Neuronal stem cell (in vitro differentiated cells): ENCODE results near the gene TFE3.

Experiments used
- DNase-seq: peaks from one replicate; pipeline ENCODE4 v3.0.0-alpha.2; 2013; ENCODE audit warnings: low spot score
- H2AFZ ChIP-seq: one replicate; pipeline ENCODE4 v1.6.1; 2013; ENCODE audit warnings: mild to moderate bottlenecking, low read length, inconsistent platforms
- H2AK5ac ChIP-seq: 2 replicates; pipeline ENCODE4 v1.6.1; 2013; ENCODE audit warnings: low read depth, mild to moderate bottlenecking, inconsistent platforms, low read length, moderate library complexity, mixed read lengths
- H2BK120ac ChIP-seq: 2 replicates; pipeline ENCODE4 v1.6.1; 2013; ENCODE audit warnings: low read depth, mild to moderate bottlenecking, inconsistent platforms, low read length, moderate library complexity, mixed read lengths
- H2BK12ac ChIP-seq: one replicate; pipeline ENCODE4 v1.6.1; 2013; ENCODE audit warnings: low read length, inconsistent platforms
- H2BK15ac ChIP-seq: 2 replicates; pipeline ENCODE4 v1.6.1; 2013; ENCODE audit warnings: mild to moderate bottlenecking, low read length, inconsistent platforms, mixed read lengths
- H2BK5ac ChIP-seq: one replicate; pipeline ENCODE4 v1.6.1; 2013; ENCODE audit warnings: inconsistent platforms, mild to moderate bottlenecking, low read length, moderate library complexity
- H3K14ac ChIP-seq: one replicate; pipeline ENCODE4 v1.6.1; 2013; ENCODE audit warnings: low read length, inconsistent platforms
- H3K18ac ChIP-seq: 2 replicates; pipeline ENCODE4 v1.6.1; 2013; ENCODE audit warnings: low read length, inconsistent platforms
- H3K23ac ChIP-seq: 2 replicates; pipeline ENCODE4 v1.6.1; 2013; ENCODE audit warnings: low read depth, mild to moderate bottlenecking, mixed read lengths, low read length, inconsistent platforms; ENCODE audit not compliant: poor library complexity
- H3K27ac ChIP-seq: replicated peaks from 3 replicates; pipeline ENCODE4 v1.5.1; 2013; ENCODE audit warnings: low read length, inconsistent platforms
- H3K27me3 ChIP-seq, 3 experiments: 2 replicates each; pipeline ENCODE4 v1.6.1; 2013; ENCODE audit warnings: low read length in 3 of 3, mild to moderate bottlenecking in 2 of 3, inconsistent platforms in 1 of 3, low read depth in 1 of 3, mixed read lengths in 1 of 3, moderate library complexity in 1 of 3; ENCODE audit not compliant: control insufficient read depth in 3 of 3, insufficient read depth in 3 of 3
- H3K36me3 ChIP-seq, 2 donors: replicated peaks in 1 of 2; 2 replicates each; pipeline ENCODE4 v1.6.1; 2013; ENCODE audit warnings: low read length in 2 of 2; ENCODE audit not compliant: control insufficient read depth in 2 of 2, insufficient read depth in 2 of 2
- H3K4ac ChIP-seq: 2 replicates; pipeline ENCODE4 v1.6.1; 2013; ENCODE audit warnings: inconsistent platforms, mild to moderate bottlenecking, low read length, moderate library complexity
- H3K4me1 ChIP-seq, 2 donors: 1 replicate in 1 of 2; 2 replicates in 1 of 2; pipeline ENCODE4 v1.6.1; 2013; ENCODE audit warnings: low read length in 2 of 2, low read depth in 1 of 2; ENCODE audit not compliant: control insufficient read depth in 2 of 2, insufficient read depth in 1 of 2
- H3K4me2 ChIP-seq: one replicate; pipeline ENCODE4 v1.6.1; 2013; ENCODE audit warnings: mild to moderate bottlenecking, low read length, inconsistent platforms; ENCODE audit not compliant: insufficient read depth, poor library complexity, severe bottlenecking
- H3K4me3 ChIP-seq, 2 donors: 2 replicates each; pipeline ENCODE4 v1.5.1; 2013; ENCODE audit warnings: low read length in 2 of 2, mild to moderate bottlenecking in 2 of 2, inconsistent platforms in 1 of 2, moderate library complexity in 1 of 2
- H3K79me1 ChIP-seq: one replicate; pipeline ENCODE4 v1.6.1; 2013; ENCODE audit warnings: low read depth, mild to moderate bottlenecking, inconsistent platforms, low read length, moderate library complexity
- H3K9ac ChIP-seq: one replicate; pipeline ENCODE4 v1.6.1; 2013; ENCODE audit warnings: mild to moderate bottlenecking, low read depth, low read length, inconsistent platforms; ENCODE audit not compliant: poor library complexity
- H3K9me3 ChIP-seq, 2 donors: replicated peaks in 1 of 2; 2 replicates each; pipeline versions ENCODE3 to v1.6.1; 2013; ENCODE audit warnings: low read length in 2 of 2, mild to moderate bottlenecking in 2 of 2, inconsistent platforms in 1 of 2, low read depth in 1 of 2, mixed read lengths in 1 of 2, moderate library complexity in 1 of 2; ENCODE audit not compliant: control insufficient read depth in 2 of 2, insufficient read depth in 1 of 2
- H4K8ac ChIP-seq: one replicate; pipeline ENCODE4 v1.6.1; 2013; ENCODE audit warnings: low read depth, mild to moderate bottlenecking, inconsistent platforms, low read length, moderate library complexity
- H4K91ac ChIP-seq: one replicate; pipeline ENCODE4 v1.6.1; 2013; ENCODE audit warnings: low read length, low read depth, mild to moderate bottlenecking, inconsistent platforms; ENCODE audit not compliant: poor library complexity
- WGBS, 2 donors: extraction: QIAGEN DNeasy Blood & Tissue Kit; methylation state at CpG; one replicate each; pipeline ENCODE4 v1.1.7; 2013; ENCODE audit warnings: missing lambda C conversion rate in 2 of 2, mixed read lengths in 1 of 2; ENCODE audit not compliant: insufficient read length in 2 of 2, insufficient replicate concordance in 1 of 2; ENCODE audit errors: extremely low coverage in 2 of 2; 5-methylcytosine and 5-hydroxymethylcytosine counted together

TFE3 gene

GRCh38 chrX:48989483-48989882 is 53.7 kb downstream of the TFE3 start:
- Histone ChIP-seq H3K4ac (no peak overlapping the region), H3K9ac (no peak overlapping the region), H3K4me2 (no peak overlapping the region), H4K91ac (no peak overlapping the region), H2BK120ac (no peak overlapping the region), H3K18ac (no peak overlapping the region), H3K23ac (no peak overlapping the region), H2AFZ (no peak overlapping the region), H3K27ac (no peak overlapping the region), H2AK5ac (no peak overlapping the region), H3K9me3 (no peaks in the 10 kb centered on the region), H3K79me1 (no peaks in the 10 kb centered on the region), H2BK12ac (no peak overlapping the region), H2BK5ac (no peak overlapping the region), H3K4me3 (no peak overlapping the region), H3K36me3 (peaks cover 15 to 59% of the 10 kb centered on the region in 2 donors), H3K14ac (no peak overlapping the region), H3K4me1 (no peaks in the 10 kb centered on the region), H3K27me3 (no peaks in the 10 kb centered on the region), H4K8ac (no peak overlapping the region), H2BK15ac (no peak overlapping the region)
- WGBS, 2 donors = no CpG with 5 or more reads among the region's 4 CpGs
- no peak for DNase-seq

GRCh38 chrX:48983896-48984295 is 59.3 kb downstream of the TFE3 start:
- H3K4me1 ChIP-seq = no peaks in the 10 kb centered on the region
- no peak overlapping the region for H2BK15ac ChIP-seq
- H2AFZ ChIP-seq = no peak overlapping the region
- DNase-seq = no peak
- no peak overlapping the region for H2AK5ac ChIP-seq
- no peak overlapping the region for H2BK12ac ChIP-seq
- no peak overlapping the region for H4K8ac ChIP-seq
- H3K36me3 ChIP-seq = peaks cover 27 to 64% of the 10 kb centered on the region in 2 donors
- H2BK5ac ChIP-seq = no peak overlapping the region
- no peak overlapping the region for H3K23ac ChIP-seq
- no peak overlapping the region for H3K9ac ChIP-seq
- no peak overlapping the region for H4K91ac ChIP-seq
- no peaks in the 10 kb centered on the region for H3K79me1 ChIP-seq
- no CpG with 5 or more reads among the region's 3 CpGs for WGBS, 2 donors
- H3K4me3 ChIP-seq = no peak overlapping the region
- H3K4ac ChIP-seq = no peak overlapping the region
- H3K14ac ChIP-seq = no peak overlapping the region
- no peak overlapping the region for H2BK120ac ChIP-seq
- H3K4me2 ChIP-seq = no peak overlapping the region
- H3K27ac ChIP-seq = no peak overlapping the region
- no peak overlapping the region for H3K18ac ChIP-seq
- peaks cover 0 to 4% (median 0%) of the 10 kb centered on the region in 3 experiments for H3K27me3 ChIP-seq
- H3K9me3 ChIP-seq = no peaks in the 10 kb centered on the region

- H3K79me1 ChIP-seq = no peaks in the 10 kb centered on the region
- no peak overlapping the region for H2BK12ac ChIP-seq
- WGBS, 2 donors = no CpG with 5 or more reads among the region's 17 CpGs
- H2BK15ac ChIP-seq = no peak overlapping the region
- no peak overlapping the region for H3K4me3 ChIP-seq
- no peak for DNase-seq
- H4K91ac ChIP-seq = no peak overlapping the region
- H2BK120ac ChIP-seq = no peak overlapping the region
- no peak overlapping the region for H3K4ac ChIP-seq
- no peak overlapping the region for H3K9ac ChIP-seq
- no peak overlapping the region for H2BK5ac ChIP-seq
- H3K36me3 ChIP-seq = peaks cover 26 to 60% of the 10 kb centered on the region in 2 donors
- H3K4me2 ChIP-seq = no peak overlapping the region
- no peak overlapping the region for H2AFZ ChIP-seq
- H3K4me1 ChIP-seq = no peaks in the 10 kb centered on the region
- no peak overlapping the region for H3K23ac ChIP-seq
- no peak overlapping the region for H3K14ac ChIP-seq
- no peak overlapping the region for H4K8ac ChIP-seq
- no peak overlapping the region for H3K27ac ChIP-seq
- peaks cover 0 to 4% (median 0%) of the 10 kb centered on the region in 3 experiments for H3K27me3 ChIP-seq
- H3K18ac ChIP-seq = no peak overlapping the region
- no peak overlapping the region for H2AK5ac ChIP-seq
- no peaks in the 10 kb centered on the region for H3K9me3 ChIP-seq
Measured at GRCh38 chrX:48983081-48983480, 60.1 kb downstream of the TFE3 start.

- Histone ChIP-seq H2AK5ac (no peak overlapping the region), H2BK120ac (no peak overlapping the region), H3K4ac (no peak overlapping the region)
Measured at GRCh38 chrX:48981178-48981577, 62.0 kb downstream of the TFE3 start.

More at GRCh38 chrX:48981178-48981577, 62.0 kb downstream of the TFE3 start:
- no peaks in the 10 kb centered on the region for H3K4me1 ChIP-seq
- H2BK15ac ChIP-seq = no peak overlapping the region
- no peak overlapping the region for H3K27ac ChIP-seq
- peak overlapping the region; percentile 44 for H3K9ac ChIP-seq
- no peak overlapping the region for H2BK12ac ChIP-seq
- H3K27me3 ChIP-seq = peaks cover 0 to 4% (median 0%) of the 10 kb centered on the region in 3 experiments
- H2AFZ ChIP-seq = no peak overlapping the region
- H3K18ac ChIP-seq = no peak overlapping the region
- H3K36me3 ChIP-seq = peaks cover 30 to 69% of the 10 kb centered on the region in 2 donors
- no peak overlapping the region for H3K14ac ChIP-seq
- no peaks in the 10 kb centered on the region for H3K79me1 ChIP-seq
- no peak overlapping the region for H4K91ac ChIP-seq
- no peak overlapping the region for H3K4me2 ChIP-seq
- H3K4me3 ChIP-seq = no peak overlapping the region
- WGBS, 2 donors = no CpG with 5 or more reads among the region's 10 CpGs
- H3K9me3 ChIP-seq = no peaks in the 10 kb centered on the region
- no peak overlapping the region for H4K8ac ChIP-seq
- no peak overlapping the region for H3K23ac ChIP-seq
- DNase-seq = no peak
- H2BK5ac ChIP-seq = no peak overlapping the region
